ENCODE measurements around the gene ITLN2.
"Not testable (repeated sequence)": the region's sequence is repeated elsewhere in the genome, so short reads cannot be mapped to it uniquely, and the experiment has no call there.

Gene ITLN2

DNA sequence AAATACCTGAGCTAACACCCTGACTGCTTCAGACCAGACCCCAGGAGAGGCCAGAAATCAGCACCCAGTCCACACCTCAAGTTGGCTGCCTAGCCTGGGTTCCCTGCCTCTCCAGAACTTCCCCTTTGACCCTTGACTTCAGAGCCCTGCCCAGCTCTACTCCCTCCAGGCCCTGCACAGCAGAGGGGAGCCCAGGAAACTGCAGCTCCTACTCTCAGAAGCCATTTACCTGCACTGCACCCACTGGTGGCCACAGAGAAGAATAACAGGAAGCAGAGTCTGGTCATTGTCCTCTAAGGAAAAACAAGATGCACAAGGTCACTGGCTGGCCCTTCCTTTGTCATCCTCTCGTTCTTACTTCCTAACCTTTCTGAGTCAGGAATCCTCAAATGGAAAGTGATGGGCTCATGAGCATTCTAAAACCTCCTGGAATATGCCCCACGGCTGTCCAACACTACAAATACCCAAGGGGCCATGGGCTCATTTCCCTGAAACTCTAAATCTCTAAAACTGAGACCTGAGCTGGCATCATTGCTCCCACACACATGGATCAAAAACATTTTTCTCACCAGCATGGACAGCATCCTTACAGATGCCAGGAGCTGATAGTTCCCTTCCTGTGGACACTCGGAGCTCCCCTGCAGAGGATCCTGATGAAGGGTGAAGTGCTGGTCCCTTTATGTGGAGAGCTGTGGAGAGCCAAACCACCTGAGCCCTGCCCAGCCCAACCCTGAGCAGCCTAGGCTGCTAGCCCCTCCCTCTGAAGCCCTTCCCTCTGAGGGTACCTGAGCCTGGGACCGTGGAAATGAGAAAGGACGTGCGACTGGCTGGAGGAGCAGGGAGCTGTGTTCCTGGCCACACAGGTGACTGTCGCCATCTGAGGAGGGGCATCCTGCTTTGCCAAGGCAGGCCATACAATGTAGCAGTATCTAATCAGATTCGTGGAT is at the start of gene ITLN2:
Gene ITLN2 (minus strand): TSS at position 652 of the 947 bp plus-strand sequence. CDS start 68 bp downstream, at position 584.
- no peak for FAIRE-seq

DNA sequence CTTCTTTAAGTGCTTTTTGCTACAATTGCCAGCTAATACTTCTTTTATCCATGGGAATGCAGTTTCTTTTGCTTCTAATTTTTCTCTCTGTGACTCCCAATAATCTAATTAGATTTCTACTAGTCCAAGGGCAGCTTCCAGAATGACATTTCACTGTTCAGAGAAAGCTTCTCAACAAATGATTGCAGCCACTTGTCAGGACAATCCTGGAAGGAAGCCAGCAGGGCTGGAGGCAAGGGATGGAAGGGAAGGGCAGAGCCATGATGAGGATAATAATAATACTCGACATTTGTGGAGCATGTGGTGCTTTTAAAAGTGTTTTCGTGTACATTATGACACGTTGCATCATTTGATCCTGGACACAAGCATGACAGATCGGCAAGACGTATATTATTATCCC is 46.9 kb upstream of the ITLN2 start:
- FAIRE-seq = no peak

DNA sequence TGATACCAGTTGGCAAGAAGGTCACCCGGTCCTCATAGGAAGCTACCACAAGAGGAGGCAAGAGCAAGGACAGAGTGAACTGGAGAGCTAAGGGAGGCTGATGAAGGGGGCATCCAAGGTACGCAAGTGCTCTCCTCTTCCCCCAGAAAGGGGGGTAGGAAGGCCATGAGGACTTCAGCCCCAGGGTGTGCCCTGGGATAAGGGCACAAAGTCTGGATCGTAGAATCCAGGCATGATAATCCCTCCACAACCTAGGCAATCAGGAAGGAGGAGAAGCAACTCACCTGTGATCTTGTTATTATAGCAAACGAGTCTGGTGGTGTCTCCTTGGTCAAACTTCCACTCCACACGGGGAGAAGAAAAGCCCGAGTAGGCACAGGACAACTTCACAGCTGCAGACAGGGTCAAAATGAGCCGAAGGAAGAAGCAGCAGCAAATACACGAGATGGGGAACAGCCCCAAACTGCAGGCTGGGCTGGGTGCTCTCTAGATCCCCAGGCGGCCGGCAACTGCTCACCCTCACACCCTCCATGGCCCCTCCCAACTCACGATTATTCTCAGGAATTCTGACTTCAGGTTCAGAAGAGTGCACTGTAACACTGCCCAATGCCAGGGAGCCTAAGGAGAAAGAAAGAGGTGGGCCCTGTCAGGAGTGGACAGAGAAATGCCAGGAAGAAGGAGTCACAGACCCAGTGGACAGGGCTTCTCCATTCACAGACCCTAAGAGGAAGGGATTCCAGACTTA is 46.3 kb upstream of the ITLN2 start:
- FAIRE-seq = no peak

DNA sequence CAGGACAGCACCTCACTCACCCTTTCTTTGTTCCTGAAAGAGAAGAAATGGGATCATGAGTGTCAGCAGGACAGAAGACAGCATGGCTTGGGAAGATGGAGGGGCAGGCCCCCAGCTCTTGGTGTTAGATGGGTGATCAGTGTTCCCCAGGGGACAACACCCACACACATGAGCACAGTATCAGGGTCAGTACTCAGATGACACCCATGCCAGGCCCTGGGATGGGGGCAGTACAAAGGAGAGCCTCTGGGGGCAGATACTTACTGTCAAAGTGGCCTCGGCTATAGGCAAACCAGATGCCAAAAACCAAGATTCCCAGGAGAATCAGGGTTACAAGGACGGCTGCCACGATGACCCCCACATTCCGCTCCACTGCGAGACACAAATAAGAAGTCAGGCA is 44.8 kb upstream of the ITLN2 start:
- no peak for FAIRE-seq

DNA sequence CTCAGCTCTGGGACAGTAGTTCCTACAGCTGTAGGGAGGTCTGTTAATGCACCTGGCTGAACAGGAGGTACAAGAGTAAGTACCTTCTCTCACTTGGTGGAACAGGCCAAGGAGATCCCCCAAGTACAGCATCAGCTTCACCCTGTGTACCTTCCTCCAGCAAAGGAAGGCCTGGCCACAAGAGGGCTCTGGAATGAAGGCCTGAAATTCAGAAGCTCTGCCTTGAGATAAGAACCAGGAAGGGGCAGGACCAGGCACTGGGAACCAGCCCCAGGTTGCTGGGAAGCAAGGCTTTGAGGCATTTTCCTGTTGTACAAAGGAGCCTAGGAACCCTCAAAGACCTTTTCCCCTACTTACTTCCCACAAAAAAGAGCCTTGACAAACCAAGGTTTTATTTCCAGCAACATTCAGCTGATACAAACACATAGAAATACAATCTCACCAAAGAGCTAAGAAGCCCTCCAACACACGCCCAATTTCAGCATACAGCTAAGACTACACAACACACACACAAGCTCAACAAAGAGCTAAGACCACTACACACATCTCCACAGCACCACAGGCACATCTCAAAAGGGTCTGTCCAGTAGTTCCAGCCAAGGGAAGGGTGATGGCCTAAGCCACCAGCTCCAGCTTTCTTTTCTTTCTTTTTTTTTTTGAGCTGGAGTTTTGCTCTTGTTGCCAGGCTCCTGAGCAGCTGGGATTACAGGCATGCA is 42.9 kb upstream of the ITLN2 start:
- FAIRE-seq = no peak

DNA sequence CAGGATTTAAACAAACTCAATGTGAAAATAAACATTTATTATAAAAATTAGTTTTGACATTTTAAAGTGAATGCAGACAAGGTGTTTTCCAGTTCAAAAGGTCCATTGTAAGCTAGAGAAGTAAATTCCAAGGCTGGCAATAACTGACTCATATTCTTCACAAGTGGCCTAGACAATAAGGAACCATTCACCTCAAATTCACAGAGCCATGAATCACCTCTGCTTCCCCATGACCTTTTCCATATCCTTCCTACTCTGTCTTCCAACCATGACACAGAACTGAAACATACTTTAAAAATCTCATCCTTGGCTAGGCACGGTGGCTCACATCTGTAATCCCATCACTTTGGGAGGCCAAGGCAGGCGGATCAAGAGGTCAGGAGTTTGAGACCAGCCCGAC is 41.6 kb upstream of the ITLN2 start:
- no peak for FAIRE-seq

DNA sequence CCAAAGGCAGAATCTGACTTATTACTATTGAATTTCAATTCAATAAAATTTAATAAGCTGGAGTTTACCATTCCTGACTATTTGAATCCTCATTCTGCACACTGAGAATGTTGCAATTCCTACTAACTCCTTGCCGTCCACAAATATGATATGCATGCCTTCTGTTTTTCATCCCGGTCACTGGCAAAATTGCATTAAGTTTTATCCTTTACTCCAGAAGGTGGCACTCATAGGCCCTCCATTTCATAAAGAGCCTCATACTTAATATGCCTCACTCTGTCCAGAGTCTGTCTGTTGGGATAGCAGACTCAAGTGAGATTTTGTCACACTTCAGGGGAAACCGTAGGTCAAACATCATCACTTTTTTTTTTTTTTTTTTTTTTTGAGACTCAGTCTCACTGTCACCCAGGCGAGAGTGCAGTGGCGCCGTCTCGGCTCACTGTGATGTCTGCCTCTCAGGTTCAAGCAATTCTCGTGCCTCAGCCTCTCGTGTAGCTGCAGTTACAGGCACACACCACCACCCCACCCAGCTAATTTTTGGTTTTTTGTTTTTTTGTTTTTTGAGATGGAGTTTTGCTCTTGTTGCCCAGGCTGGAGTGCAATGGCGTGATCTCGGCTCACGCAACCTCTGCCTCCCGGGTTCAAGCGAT is 39.1 kb upstream of the ITLN2 start:
- peak; percentile 89 for FAIRE-seq

DNA sequence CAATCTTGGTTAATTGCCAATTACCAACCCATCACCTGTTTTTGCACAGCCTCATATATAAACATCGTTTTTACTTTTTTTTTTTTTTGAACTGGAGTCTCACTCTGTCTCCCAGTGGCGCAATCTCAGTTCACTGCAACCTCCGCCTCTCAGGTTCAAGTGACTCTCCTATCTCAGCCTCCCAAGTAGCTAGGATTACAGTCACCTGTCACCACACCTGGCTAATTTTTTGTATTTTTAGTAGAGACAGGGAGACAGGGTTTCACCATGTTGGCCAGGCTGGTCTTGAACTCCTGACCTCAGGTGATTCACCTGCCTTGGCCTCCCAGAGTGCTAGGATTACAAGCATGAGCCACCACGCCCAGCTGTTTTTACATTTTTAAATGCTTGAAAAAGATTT is 37.4 kb upstream of the ITLN2 start:
- FAIRE-seq = not testable (repeated sequence)

DNA sequence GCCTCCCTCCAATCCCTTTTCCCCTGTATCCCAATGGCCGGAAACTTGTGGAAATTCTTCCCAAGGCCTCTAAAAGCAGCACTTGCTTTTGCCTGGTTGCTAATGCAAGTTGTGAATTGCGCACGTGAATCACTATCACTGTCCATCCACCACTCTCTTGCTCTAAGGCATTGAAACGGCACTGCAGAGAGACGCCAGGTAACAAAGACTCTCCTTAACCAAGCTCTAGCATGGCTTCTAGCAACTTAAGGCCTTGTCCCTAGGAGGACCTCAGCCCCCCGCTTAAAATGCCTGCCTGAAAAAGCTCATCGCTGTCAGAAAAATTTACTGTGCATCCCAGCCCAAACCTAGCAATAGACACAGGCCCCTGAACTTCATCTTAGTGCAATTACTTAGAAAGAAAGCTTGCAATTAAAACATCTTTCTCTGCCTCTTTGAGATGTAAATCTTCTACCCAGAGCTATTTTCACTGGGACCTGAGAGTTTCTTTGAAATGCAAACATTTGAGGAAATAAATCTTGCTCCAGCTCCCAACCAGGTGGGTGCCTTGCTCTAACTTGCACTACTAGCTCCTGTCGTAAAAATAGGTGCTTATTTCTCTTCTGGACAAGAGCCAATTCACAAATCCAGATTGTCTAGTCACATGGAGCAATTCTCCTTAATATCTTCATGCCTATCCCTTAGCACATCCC is 32.9 kb upstream of the ITLN2 start:
- FAIRE-seq = no peak

DNA sequence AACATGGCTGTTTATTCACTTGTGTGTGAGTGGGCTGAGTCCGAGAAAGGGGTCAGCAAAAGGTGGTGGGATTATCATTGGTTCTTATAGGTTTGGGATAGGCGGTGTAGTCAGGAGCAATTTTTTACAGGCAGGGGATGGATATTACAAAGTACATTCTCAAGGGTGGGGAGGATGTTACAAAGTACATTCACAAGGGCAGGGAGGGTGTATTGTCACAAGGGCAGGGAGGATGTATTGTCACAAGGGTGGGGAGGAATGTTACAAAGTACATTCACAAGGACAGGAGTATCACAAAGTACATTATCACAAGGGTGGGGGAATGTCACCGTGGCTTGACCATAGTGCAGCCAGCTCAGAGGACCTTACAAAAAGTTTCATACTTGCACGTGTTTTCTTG is 31.1 kb upstream of the ITLN2 start:
- FAIRE-seq = no peak

DNA sequence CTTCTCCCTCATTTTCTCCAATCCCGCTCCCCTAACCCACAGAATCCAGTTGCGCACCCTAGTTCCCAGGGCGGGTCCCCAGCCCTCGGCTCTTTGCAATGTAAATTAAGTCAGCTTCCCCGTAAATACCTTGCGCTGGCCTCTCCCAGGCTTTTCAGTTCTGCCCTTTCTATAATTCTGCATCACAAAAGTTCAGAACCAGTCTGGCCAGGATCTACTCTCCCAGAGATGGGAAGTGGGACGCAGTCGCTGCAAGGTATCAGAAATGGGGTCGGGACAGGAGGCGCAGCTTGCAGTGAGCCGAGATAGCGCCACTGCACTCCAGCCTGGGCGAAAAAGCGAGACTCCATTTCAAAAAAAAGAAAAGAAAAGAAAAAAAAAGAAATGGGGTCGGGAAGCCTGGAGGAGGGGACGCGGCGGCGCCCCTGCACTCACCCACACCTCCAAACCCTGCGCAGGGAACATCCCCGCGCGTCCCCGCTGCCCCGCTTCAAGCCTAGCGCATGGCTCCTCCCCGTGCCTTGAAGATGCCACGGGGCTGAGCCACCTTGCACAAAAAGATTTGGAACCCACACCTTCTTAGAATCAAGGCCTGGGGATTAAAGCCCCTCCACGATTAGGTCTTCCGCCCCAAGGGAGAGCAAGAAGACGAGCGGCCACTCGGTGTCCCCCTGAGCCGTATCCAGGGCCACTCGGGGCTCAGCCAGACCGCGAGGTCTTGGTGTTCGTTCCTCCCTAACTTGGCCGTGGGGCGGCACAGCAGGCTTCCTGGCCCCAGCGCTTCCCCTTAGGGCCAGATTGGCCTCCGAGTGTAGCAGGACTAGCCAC is 27.2 kb upstream of the ITLN2 start:
- FAIRE-seq = no peak

DNA sequence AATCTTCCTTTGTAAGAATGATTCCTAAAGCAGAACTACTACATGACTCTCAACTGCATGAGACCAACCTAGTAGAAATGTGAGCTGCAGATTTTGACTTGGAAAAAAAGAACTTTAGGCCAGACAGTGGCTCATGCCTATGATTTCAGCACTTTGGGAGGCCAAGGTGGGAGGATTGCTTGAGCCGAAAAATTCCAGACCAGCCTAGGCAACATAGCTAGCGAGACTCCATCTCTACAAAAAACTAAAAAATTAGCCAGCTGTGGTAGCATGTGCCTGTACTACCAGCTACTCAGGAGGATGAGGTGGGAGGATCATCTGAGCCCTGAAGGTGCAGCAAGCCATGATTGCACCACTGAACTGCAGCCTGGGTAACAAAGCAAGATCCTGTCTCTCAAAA is 24.7 kb upstream of the ITLN2 start:
- no peak for FAIRE-seq

DNA sequence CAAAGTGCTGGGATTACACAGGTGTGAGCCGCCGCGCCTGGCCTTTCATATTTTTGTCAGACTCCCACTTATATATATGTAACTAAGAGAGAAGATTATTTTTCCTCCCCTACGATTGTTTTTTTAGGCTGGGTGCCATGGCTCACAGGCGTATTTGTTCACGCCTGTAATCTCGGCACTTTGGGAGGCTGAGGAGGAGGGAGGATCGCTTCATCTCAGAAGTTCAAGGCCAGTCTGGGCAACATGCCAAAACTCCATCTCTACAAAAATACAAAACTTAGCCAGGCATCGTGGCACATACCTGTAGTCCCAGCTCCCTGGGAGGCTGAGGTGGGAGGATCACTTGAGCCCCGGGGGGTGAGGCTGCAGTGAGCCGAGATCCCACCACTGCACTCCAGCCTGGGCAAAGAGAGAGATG is 23.9 kb upstream of the ITLN2 start:
- FAIRE-seq = no peak

DNA sequence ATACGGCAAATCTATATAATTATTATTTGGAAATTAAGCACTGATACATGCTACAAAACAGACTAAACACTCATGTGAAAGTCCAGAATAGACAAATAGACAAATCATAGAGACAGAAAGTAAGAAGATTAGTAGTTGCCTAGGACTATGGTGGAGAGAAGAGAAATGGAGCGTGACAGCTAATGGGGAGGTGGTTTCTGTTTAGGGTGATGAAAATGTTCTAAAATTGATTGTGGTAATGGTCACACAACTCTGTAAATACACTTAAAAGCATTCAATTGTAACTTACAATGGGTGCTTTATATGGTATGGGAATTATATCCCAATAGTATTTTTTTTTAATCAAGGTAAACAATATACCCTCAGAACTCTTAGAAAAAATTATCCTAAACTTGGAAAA is 20.4 kb upstream of the ITLN2 start:
- no peak for FAIRE-seq

DNA sequence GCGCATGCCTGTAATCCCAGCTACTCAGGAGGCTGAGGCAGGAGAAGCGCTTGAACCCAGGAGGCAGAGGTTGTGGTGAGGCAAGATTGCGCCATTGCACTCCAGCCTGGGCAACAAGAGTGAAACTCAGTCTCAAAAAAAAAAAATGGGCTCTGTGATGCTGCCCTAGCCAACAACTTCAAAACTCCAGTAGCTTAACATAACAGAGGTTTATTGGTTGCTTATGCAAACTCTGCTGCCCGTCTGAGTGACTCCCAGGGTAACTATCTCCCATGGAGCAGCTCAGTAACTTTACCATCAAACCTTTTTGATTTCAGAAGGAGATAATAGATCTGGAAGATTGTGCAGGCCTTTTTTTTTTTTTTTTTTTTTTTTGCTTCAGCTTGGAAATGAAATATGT is 18.9 kb upstream of the ITLN2 start:
- no peak for FAIRE-seq

DNA sequence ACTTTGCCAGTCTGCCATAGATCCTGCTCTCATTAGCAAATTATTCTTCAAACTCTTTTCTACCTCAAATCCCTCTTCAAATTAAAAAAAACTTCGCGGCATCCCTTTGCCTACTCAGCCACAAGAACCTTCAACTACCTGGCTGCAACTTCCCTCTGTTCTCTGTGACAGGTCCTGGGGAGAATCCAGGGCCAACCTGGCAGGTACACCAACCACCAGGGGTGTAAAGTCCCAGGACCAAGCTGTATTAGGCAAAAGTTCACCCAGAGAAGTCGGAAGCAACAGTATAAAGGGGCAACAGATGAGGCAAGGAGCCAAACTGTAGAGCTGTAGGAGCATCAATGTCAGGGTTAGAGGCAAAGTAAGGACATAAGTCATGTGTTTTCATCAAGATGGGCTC is 18.3 kb upstream of the ITLN2 start:
- no peak for FAIRE-seq

DNA sequence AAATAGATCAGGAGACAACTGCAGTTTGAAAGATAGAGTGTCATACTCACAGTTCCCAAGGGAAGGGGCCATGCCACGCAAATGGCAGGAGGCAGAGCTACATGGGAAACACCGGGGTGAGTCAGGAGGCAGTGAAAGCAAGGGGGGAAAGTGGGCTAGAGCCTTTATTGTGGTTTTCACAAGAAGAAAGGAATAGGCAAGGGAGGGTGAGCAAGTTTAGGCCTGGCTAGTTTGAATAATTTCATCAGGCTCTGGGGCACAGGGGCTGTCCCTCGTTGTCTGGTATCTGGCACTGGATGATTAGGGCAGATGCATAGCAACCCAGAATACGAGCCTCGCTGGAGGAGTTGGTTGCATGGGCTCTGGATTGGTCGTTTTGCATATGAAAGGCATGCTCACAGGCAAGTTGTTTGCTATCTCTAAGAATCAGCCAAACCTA is 17.0 kb upstream of the ITLN2 start:
- no peak for FAIRE-seq

DNA sequence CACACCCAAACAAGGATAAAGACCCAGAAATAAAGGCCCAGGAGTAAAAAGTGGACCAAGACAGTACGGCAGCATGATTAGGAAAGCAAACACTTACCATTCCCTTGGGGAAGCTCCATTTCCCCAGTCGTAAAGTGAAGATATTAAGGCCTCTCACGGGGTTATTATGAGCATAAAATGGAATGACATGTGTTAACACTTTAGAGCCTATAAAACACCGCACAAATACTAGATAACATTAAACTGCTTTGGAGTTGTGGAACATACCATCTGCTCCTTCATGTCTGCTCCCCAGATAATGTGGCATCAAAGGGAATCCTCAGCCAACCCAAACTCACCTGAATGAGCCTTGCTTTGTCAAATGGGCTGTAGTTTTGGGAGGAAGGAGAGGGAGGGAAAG is 8.9 kb upstream of the ITLN2 start:
- no peak for FAIRE-seq

DNA sequence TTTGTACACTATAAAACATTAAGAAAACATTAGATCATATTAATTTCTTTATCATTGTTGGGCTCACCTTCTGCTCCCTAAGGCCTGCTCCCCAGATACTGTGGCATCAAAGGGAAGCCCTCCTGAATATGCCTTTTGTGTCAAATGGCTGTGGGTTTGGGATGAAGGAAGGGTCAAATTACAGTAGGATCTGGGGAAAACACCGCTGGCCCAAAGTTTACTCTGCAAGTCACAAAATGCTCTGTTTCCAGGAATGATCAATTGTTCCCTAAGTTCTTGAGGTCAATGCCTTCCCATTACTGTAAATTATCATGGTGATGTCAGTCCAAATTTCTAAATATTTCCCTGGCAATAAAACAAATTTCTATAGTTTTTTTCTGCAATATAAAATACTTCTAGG is 6.8 kb upstream of the ITLN2 start:
- FAIRE-seq = no peak

DNA sequence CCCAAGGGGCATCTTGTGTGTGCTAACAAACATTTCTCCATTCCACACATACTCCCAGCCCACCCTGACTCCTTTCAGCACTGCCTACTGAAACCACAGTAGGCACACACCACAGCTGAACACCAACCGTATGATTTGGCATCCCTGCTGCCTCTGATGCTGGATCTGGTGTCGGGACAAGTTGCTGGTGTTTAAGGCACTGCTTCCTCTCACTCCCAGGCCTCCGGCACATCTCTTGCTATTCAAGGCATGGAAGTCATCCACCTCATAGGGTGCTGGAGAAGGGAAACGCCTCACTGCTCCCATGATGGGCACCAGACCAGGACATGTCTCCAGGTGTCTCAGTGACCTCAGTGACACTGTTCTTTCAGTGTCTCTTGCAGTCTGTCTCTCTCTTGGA is 2.4 kb upstream of the ITLN2 start:
- FAIRE-seq = no peak

DNA sequence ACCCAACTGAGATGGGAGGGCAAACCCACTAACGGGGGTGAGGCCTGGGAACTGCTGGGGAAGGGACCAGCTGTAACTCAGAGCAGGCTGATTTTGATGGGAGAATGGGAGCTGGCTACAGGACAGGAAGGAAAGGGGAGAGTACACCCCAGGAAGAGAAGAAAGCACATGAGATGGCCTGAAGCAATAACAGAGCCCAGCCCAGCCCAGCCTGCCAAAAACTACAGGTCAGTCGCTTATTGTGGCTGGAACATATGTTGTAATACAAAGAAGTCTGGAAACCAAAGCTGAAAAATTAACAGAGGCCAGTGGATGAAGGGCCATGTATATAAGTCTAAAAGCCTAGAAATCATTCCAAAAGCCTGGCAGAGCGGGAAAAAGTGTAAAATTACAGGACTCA is 1.6 kb downstream of the ITLN2 start:
- no peak for FAIRE-seq
